ENCODE data around the gene NDUFA8.
A peak's percentile ranks its signal among the peaks of the same experiment; 100 is the strongest.

Gene NDUFA8

GRCh38 chr9:122134822-122135528 is 24.6 kb downstream of the NDUFA8 start:
- DNase-seq (ENCODE audit: low read depth) = no peak

DNA sequence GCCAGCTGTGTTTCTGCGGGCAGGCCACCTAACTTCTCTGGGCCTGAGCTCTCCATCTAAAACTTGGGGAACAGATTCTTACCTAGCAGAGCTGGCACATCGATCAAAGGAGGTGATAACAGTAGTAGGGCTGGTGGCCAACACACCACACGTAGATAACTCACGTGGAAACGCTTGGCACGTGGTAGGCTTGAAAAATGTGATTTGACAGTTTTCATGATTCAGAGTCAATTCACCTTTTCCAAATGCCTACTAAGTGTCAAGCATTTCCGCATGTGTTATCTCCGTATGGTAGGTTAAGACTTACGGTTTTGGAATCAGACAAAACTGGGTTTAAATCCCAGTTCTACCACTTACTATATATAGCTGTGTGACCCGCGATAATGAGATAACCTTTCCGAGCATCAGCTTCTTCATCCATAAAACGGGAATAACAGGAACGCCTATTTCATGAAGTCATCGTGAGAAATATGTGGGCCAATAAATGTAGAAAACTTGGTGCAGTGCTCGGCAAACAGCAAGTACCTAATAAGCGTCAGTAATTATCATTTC is 25.5 kb downstream of the NDUFA8 start:
- no peak for DNase-seq (ENCODE audit: low read depth)

- DNase-seq (ENCODE audit: low read depth) = no peak
These were observed 26.2 kb downstream of the NDUFA8 start for GRCh38 chr9:122133263-122133983.

DNA sequence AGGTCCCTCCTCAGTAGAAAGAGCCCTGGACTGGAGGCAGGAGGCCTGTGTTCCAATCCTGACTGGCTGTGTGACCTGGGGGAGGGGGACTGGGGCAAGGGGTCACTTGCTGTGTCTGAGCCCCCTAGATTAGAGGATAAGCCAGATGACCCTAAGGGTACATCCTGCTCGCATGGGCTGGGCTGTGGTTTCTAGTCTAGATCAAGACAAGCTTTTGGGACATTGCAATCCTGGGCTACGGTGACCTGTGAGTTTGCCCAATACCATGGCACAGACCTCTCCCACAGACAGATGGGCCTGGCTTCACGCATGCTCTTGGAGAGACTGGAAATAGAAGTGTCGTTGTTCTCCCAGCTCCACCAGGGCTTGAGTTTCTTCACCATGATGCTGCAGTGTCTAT is 27.0 kb downstream of the NDUFA8 start:
- no peak for DNase-seq (ENCODE audit: low read depth)

GRCh38 chr9:122131401-122132001 is 28.1 kb downstream of the NDUFA8 start:
- DNase-seq (ENCODE audit: low read depth) = no peak

- no peak for DNase-seq (ENCODE audit: low read depth)
These were observed 28.7 kb downstream of the NDUFA8 start for GRCh38 chr9:122130837-122131236.

DNA sequence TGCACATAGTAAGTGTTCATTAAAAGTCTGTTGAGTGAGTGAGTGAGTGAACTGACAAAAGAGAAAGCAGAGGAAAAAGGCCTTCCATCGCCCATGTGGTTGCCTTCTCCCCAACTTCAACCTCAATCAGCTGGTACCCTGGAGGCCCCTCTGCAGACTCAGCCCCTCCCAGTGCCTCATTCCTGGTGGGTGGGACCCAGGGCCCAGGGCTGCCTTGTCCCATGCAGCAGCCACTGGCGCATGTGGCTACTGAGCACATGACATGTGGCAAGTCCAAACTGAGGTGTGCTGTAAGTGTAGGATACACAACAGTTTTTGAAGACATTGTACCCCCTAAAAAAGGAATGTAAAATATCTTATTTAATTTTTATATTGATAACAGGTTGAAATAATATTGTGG is 29.6 kb downstream of the NDUFA8 start:
- no peak for DNase-seq (ENCODE audit: low read depth)

- DNase-seq (ENCODE audit: low read depth) = no peak
These were observed 30.6 kb downstream of the NDUFA8 start for GRCh38 chr9:122128969-122129343.

- no peak for DNase-seq (ENCODE audit: low read depth)
These were observed 31.3 kb downstream of the NDUFA8 start for GRCh38 chr9:122128007-122128968.

DNA sequence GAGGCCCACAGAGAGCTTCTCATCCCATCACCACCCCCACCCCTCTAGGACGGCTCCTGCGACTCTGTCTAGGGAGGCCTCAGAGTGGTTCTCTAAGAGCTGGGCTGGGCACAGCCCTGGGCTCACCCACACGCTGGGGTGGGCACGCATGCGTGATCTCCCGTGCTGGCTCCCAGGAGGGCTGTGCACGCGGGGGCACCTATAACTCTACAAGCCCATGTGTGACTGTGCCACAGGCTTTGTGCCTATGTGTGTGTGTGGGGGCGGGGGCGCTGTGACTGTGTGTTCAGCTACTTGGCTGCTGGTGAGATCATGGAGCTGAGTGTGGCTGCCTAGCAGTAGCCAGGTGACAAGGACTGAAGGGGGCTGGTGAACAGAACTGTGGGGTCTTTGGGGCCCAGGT is 32.2 kb downstream of the NDUFA8 start:
- no peak for DNase-seq (ENCODE audit: low read depth)

DNA sequence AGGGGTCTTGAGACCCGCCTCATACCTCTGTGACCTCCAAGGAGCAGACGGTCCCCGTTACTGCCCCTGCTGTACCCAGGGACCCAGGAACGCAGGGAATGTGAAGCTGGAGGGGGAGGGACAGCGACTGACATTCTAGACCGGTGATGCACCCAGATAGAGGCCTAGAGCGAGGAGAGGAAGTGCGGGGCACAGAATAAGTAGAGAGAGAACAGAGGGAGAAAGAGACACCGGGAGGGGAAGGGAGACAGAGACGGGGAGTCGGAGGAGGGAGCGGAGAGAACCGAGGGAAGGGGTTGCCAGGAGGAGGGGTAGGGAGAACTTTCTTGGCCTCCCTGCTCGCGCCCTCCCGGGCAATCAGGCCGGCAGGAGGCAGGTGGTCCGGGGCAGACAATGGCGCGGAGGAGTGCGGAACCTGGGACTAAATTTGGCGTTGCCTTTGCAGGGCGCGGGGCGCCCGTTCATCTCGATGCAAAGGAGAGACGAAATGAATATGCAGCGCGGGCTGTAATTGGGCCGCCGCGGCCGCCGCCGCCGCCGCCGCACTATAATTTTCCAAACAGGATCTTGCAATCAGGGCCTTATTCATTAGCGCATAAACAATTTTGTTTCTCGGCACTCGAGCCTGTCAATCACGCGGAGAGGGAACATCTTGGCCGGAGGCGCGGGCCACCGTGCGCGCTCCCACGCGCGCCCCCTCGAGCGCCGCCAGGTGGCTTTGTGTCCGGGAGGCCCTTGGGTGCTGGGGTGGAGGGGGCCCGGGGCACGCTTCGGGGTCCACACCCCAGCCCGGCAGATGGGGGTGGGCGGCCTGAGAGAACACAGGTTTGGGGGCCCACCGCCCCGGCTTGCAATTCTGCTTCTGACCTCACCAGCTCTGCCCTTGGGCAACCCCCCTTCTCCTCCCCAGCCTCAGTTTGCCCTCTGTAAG is 33.0 kb downstream of the NDUFA8 start:
- no peak for DNase-seq (ENCODE audit: low read depth)

DNA sequence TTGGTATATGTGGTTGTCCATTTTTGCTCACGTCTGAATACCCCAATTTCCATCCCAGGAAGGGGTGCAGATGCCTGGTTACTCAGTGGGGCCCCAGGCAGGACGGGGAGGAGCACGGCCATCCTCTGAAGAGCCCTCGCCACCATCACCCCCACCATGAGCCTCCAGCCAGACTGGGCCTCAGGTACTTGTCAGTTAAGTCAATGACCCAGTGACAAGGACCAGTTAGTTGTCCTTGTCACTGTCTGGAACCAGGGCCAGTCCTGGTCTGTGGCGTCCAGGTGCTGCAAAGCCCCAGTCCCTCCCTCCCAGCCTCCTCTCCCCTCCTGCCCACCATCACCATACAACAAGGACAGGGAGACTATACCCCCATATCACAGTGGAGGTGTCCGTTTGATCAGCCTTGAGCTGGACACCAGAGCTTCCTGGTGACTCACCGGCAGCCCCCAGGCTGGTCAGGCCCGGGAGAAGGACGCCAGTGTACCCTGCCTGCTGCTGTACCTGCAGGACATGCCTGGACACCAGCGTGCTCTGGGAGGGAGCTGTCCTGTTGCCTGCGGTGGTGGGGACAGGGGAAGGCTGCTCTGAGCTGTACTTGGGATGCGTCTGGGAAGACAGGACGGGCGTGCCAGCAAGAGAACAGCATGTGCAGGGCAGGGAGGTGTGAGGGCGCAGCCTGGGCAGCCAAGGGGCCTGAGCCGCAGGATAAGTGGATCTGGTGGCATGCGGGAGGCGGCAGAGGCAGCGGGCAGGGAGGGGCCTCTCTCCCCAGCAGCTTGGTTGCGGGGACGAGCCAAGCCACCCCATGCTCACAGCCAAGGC is 33.9 kb downstream of the NDUFA8 start:
- DNase-seq (ENCODE audit: low read depth) = no peak

DNA sequence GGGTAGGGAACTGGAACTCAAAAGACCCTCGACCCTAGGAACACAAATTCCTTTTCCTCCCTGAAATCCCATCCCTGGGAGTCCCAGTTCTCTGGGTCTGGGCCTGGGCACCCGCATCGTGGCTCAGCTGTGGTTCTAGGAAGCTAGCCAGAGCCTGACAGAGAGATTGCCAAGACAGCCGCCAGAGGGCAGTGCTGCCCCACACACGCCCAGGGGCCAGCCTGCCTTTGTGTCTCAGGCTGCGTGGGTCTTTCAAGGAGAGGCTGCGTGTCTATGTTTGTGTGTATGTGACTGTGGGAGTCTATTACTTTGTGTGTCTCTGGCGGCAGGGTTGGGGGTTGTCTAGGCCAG is 34.4 kb downstream of the NDUFA8 start:
- peak; percentile 45 for DNase-seq (ENCODE audit: low read depth)

- no peak for DNase-seq (ENCODE audit: low read depth)
These were observed 35.1 kb downstream of the NDUFA8 start for GRCh38 chr9:122124528-122124927.

DNA sequence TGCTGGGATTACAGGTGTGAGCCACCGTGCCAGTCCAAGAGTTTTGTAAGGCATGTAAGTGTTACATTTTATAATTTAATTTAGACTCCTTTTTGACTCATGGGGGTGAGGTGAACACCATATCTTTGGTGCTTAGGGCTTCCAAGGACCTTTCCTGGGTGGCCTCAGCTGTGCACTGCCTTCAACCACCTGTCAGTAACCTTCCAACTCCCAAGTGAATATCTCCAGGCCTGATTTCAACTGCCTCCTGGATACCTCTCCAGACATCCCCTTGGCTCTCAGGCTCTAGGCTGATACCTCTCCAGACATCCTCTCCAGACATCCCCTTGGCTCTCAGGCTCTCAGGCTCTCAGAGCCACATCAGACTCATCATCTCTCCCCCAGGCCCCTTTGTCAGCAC is 35.5 kb downstream of the NDUFA8 start:
- DNase-seq (ENCODE audit: low read depth) = no peak

DNA sequence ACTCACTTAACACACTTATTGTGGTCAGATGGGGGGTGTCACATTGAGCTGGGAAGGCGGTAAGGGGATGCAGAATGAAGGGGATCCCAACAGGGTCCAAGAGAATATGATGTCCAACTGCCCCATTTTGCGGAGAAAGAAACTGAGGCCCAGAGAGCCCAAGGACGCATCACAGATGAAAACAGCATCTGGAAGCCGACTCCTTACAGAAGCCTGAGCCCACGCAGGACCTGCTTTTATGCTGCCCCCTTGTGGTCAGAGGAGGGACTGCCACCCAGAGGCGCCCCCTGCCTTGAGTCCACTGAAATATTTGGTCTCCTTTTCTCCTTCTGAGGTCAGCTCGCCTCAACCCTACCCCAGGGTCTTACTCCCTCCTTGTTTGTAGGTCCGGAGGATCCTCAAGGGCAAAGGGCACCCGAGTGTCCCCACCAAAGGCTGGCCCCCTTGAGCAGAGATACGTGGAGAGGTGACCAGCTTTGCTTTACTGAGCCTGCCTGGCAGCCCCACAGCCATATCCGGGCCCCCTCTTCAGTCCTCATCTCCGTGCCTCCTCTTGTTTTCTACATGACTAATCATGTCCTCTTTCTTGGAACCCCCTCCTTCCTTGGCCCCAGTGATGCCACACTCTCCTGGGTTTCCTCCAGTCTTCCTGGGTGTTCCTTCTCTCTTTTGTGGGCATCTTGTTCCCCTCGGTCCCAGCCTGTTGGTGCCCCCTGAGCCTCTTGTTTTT is 36.5 kb downstream of the NDUFA8 start:
- DNase-seq (ENCODE audit: low read depth) = no peak

DNA sequence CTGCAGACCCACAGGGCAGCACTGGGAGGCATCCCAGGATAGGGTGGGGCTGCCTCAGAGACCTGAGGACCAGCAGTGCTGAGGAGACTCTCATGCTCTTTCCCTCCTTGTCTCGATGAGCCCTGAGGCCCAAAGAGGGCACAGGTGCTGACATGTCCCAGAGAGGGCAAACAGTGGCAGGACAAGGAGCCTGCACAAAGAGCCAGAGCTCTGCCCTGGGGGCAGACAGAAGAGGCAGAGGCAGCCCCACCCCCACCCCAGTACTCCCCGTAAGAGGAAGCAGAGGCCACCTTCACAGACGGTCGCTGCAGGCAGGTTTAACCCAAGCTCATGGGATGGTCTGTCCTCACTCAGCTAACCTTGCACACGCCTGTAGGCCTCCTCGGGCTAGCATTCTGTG is 37.1 kb downstream of the NDUFA8 start:
- DNase-seq (ENCODE audit: low read depth) = no peak

DNA sequence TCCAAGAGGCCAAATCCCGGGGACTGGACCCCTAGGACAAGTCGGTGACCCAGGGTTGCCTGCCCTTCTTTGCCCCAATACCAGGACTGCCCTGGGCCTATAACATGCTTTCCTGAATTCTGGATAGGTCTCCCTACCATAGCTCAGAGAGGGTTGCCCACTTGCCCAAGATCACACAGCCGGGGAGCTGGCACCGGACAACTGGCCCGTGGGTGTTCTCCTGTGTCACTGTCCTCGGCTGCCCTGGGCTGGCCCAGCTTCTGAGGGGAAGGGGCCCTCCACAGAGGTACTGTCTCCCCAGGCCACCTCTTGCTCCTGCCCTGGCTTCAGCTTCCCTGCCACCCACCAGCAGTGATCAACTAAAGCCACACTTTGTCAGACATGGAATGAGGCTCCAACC is 37.6 kb downstream of the NDUFA8 start:
- no peak for DNase-seq (ENCODE audit: low read depth)

GRCh38 chr9:122121391-122121790 is 38.2 kb downstream of the NDUFA8 start:
- DNase-seq (ENCODE audit: low read depth) = no peak
